ENCODE data around the gene XYLB. TPM values are rescaled to one million over a fixed set of nuclear protein-coding genes. Genes with fewer than 3 reads are reported as not detected.
"Not testable (repeated sequence)": the region's sequence is repeated elsewhere in the genome, so short reads cannot be mapped to it uniquely, and the experiment has no call there.

XYLB gene
- total RNA-seq, 2 donors from 2014 or later = 4.7 to 6.3 TPM

DNA sequence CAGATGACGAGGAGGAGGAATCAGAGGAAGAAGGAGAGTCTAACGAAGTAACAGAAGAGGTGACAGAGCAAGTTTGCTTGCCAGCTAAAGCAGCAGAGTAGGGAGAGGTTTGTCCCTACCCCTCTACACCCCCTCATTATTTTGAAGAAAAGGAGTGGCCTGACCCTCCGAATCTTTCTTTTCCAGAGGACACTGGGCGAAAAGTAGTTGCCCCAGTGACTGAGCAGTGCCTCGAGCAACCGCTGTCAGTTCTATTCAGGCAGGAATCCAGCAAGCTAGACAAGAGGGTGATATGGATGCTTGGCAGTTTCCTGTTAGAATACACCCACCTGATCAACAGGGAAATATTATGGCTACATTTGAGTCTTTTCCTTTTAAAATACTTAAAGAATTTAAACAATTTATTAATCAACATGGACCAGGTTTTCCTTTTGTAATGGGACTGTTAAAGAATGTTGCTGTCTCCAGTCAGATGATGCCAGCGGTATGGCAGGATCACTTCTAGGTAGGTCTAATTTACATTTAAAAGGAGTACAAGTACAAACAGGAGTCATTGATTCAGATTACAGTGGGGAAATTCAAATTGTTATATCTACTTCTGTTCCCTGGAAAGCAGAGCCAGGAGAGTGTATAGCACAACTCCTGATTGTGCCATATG, 75.2 kb downstream of the XYLB start:
- Histone ChIP-seq H3K27me3 (ENCODE audit: control insufficient read depth, insufficient read depth, low read length, poor library complexity, severe bottlenecking) (no peaks in the 10 kb centered on the region), H3K4me1 (ENCODE audit: control insufficient read depth, insufficient read depth, low read length) (peaks cover 2% of the 10 kb centered on the region), H3K27ac (ENCODE audit: low read depth, low read length) (no peak overlapping the region), H3K9me3 (ENCODE audit: control insufficient read depth, low read length) (peaks cover 11% of the 10 kb centered on the region), H3K4me3 (ENCODE audit: low read length) (no peak overlapping the region), H3K36me3 (ENCODE audit: control insufficient read depth, insufficient read depth, low read length) (no peaks in the 10 kb centered on the region), H3K9ac (ENCODE audit: extremely low read depth, low read length, poor library complexity, severe bottlenecking) (no peak overlapping the region)
- peaks cover 27% of the 10 kb centered on the region for H3K4me1 Mint-ChIP-seq
- 67 to 83% methylated on average over 4 to 7 of the region's 7 CpGs for WGBS, 2 experiments (ENCODE audit: insufficient coverage in 1 of 2, insufficient read length in 1 of 2)
- no peaks in the 10 kb centered on the region for H3K27me3 Mint-ChIP-seq (ENCODE audit: insufficient read depth)
- H3K9me3 Mint-ChIP-seq = no peaks in the 10 kb centered on the region
- peak overlapping the region; percentile 46 for H3K27ac Mint-ChIP-seq
- no peak overlapping the region for H3K4me3 Mint-ChIP-seq
- DNase-seq = peak; percentile 53
- TF ChIP-seq CTCF (conservative IDR thresholded peaks at IDR 0.05) = no peak
- H3K36me3 Mint-ChIP-seq (ENCODE audit: low read depth) = no peaks in the 10 kb centered on the region

DNA sequence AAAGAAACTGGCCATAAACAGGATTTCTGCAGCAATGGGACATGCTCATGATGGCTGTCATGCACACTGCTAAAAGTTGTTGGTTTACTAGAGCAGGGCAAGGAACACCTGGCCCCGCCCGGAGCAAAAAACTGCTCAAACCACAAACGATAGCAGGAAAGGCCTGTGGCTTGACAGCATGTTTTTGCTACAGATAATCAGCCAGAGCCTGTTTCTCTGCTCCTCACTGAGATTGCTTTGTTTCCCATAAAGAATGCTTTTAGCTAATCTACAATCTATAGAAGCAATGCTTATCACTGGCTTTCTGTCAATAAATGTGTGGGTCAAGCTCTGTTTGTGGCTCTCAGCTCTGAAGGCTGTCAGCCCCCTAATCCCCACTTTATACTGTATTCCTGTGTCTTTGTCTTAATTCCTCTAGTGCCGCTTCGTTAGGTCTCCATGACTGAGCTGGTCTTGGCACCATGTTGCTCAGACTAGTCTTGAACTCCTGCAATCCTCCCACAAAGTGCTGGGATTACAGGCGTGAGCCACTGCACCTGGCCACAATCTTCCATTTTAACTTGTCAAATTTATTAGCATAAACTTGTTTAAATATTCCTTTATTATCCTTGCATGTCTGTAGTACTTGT, 80.3 kb downstream of the XYLB start:
- H3K27me3 Mint-ChIP-seq (ENCODE audit: insufficient read depth) = not testable (repeated sequence)

GRCh38 chr3:38432871-38433658, 86.5 kb downstream of the XYLB start:
- Mint-ChIP-seq H3K36me3 (ENCODE audit: low read depth) (peaks cover 23% of the 10 kb centered on the region), H3K9me3 (peaks cover 95% of the 10 kb centered on the region), H3K27me3 (ENCODE audit: insufficient read depth) (peaks cover 16% of the 10 kb centered on the region)
- not testable (repeated sequence) for H3K36me3 ChIP-seq (ENCODE audit: control insufficient read depth, insufficient read depth, low read length); H3K27ac ChIP-seq (ENCODE audit: low read depth, low read length); H3K4me1 ChIP-seq (ENCODE audit: control insufficient read depth, insufficient read depth, low read length); H3K27ac Mint-ChIP-seq; H3K4me3 Mint-ChIP-seq; H3K9ac ChIP-seq (ENCODE audit: extremely low read depth, low read length, poor library complexity, severe bottlenecking); DNase-seq; H3K4me1 Mint-ChIP-seq; H3K27me3 ChIP-seq (ENCODE audit: control insufficient read depth, insufficient read depth, low read length, poor library complexity, severe bottlenecking)
- 87 to 91% methylated on average over 3 to 5 of the region's 5 CpGs for WGBS, 2 experiments (ENCODE audit: insufficient coverage in 1 of 2, insufficient read length in 1 of 2)
- H3K4me3 ChIP-seq (ENCODE audit: low read length) = peak overlapping the region; percentile 25
- H3K9me3 ChIP-seq (ENCODE audit: control insufficient read depth, low read length) = peaks cover 95% of the 10 kb centered on the region

More for the DNA sequence above, 80.3 kb downstream of the XYLB start:
- H3K4me3 Mint-ChIP-seq; H3K36me3 ChIP-seq (ENCODE audit: control insufficient read depth, insufficient read depth, low read length); H3K9ac ChIP-seq (ENCODE audit: extremely low read depth, low read length, poor library complexity, severe bottlenecking); H3K27me3 ChIP-seq (ENCODE audit: control insufficient read depth, insufficient read depth, low read length, poor library complexity, severe bottlenecking); H3K27ac ChIP-seq (ENCODE audit: low read depth, low read length); DNase-seq; H3K4me3 ChIP-seq (ENCODE audit: low read length); H3K4me1 ChIP-seq (ENCODE audit: control insufficient read depth, insufficient read depth, low read length): not testable (repeated sequence)
- WGBS, 2 experiments (ENCODE audit: insufficient coverage in 1 of 2, insufficient read length in 1 of 2) = 58 to 63% methylated on average over 3 to 6 of the region's 6 CpGs
- Mint-ChIP-seq H3K36me3 (ENCODE audit: low read depth) (peaks cover 13% of the 10 kb centered on the region), H3K9me3 (peaks cover 37% of the 10 kb centered on the region), H3K27ac (peak overlapping the region; percentile 79), H3K4me1 (peaks cover 18% of the 10 kb centered on the region)
- H3K9me3 ChIP-seq (ENCODE audit: control insufficient read depth, low read length) = peaks cover 43% of the 10 kb centered on the region

DNA sequence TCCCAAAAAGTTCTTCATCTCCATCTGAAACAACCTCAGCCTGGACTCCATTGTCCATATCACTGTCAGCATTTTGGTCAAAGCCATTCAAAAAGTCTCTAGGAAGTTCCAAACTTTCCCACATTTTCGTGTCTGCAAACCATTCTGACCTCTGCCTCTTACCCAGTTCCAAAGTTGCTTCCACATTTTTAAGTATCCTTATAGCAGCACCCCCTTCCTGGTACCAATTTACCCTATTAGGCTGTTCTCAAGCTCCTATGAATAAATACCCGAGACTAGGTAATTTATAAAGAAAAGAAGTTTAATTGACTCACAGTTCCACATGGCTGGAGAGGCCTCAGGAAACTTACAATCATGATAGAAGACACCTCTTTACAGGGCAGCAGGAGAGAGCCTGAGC, 87.1 kb downstream of the XYLB start:
- H3K9me3 Mint-ChIP-seq = peaks cover 97% of the 10 kb centered on the region
- not testable (repeated sequence) for H3K27ac Mint-ChIP-seq
- WGBS, 2 experiments (ENCODE audit: insufficient coverage in 1 of 2, insufficient read length in 1 of 2) = 73 to 85% methylated on average over 1 to 2 of the region's 2 CpGs

GRCh38 chr3:38438436-38439069, 92.0 kb downstream of the XYLB start:
- Mint-ChIP-seq H3K27me3 (ENCODE audit: insufficient read depth) (peaks cover 11% of the 10 kb centered on the region), H3K4me1 (peaks cover 12% of the 10 kb centered on the region), H3K9me3 (peaks cover 76% of the 10 kb centered on the region)
- not testable (repeated sequence) for H3K27me3 ChIP-seq (ENCODE audit: control insufficient read depth, insufficient read depth, low read length, poor library complexity, severe bottlenecking); H3K27ac ChIP-seq (ENCODE audit: low read depth, low read length); H3K4me3 Mint-ChIP-seq; DNase-seq; H3K36me3 Mint-ChIP-seq (ENCODE audit: low read depth); H3K36me3 ChIP-seq (ENCODE audit: control insufficient read depth, insufficient read depth, low read length); H3K4me1 ChIP-seq (ENCODE audit: control insufficient read depth, insufficient read depth, low read length); H3K27ac Mint-ChIP-seq; H3K9ac ChIP-seq (ENCODE audit: extremely low read depth, low read length, poor library complexity, severe bottlenecking)
- Histone ChIP-seq H3K9me3 (ENCODE audit: control insufficient read depth, low read length) (peaks cover 87% of the 10 kb centered on the region), H3K4me3 (ENCODE audit: low read length) (peak overlapping the region; percentile 50)
- WGBS, 2 experiments (ENCODE audit: insufficient coverage in 1 of 2, insufficient read length in 1 of 2) = 91 to 92% methylated on average over 5 of the region's 5 CpGs

More for the DNA sequence above, 87.1 kb downstream of the XYLB start:
- not testable (repeated sequence) for H3K4me1 Mint-ChIP-seq; H3K27ac ChIP-seq (ENCODE audit: low read depth, low read length); DNase-seq; H3K9ac ChIP-seq (ENCODE audit: extremely low read depth, low read length, poor library complexity, severe bottlenecking); H3K27me3 ChIP-seq (ENCODE audit: control insufficient read depth, insufficient read depth, low read length, poor library complexity, severe bottlenecking); H3K36me3 ChIP-seq (ENCODE audit: control insufficient read depth, insufficient read depth, low read length); H3K4me1 ChIP-seq (ENCODE audit: control insufficient read depth, insufficient read depth, low read length); H3K4me3 Mint-ChIP-seq
- Histone ChIP-seq H3K9me3 (ENCODE audit: control insufficient read depth, low read length) (peaks cover 95% of the 10 kb centered on the region), H3K4me3 (ENCODE audit: low read length) (peak overlapping the region; percentile 14)
- Mint-ChIP-seq H3K36me3 (ENCODE audit: low read depth) (peaks cover 23% of the 10 kb centered on the region), H3K27me3 (ENCODE audit: insufficient read depth) (peaks cover 16% of the 10 kb centered on the region)

All from endodermal cell (in vitro differentiated cells).